HG02623 (cell line): Measurements from ENCODE around the gene SEC24B.
"Not testable (repeated sequence)": the region's sequence is repeated elsewhere in the genome, so short reads cannot be mapped to it uniquely, and the experiment has no call there.

Experiments used
- ATAC-seq: cut with Tn5 transposase; IDR thresholded peaks from one replicate; pipeline ENCODE4 v1.9.1; 2021; ENCODE audit warnings: moderate library complexity; ENCODE audit not compliant: unreplicated experiment

SEC24B gene

GRCh38 chr4:109432203-109432602 is 1.4 kb upstream of the SEC24B start:
- ATAC-seq = no peak

GRCh38 chr4:109432696-109433095 is 919 bp upstream of the SEC24B start:
- ATAC-seq = no peak

DNA sequence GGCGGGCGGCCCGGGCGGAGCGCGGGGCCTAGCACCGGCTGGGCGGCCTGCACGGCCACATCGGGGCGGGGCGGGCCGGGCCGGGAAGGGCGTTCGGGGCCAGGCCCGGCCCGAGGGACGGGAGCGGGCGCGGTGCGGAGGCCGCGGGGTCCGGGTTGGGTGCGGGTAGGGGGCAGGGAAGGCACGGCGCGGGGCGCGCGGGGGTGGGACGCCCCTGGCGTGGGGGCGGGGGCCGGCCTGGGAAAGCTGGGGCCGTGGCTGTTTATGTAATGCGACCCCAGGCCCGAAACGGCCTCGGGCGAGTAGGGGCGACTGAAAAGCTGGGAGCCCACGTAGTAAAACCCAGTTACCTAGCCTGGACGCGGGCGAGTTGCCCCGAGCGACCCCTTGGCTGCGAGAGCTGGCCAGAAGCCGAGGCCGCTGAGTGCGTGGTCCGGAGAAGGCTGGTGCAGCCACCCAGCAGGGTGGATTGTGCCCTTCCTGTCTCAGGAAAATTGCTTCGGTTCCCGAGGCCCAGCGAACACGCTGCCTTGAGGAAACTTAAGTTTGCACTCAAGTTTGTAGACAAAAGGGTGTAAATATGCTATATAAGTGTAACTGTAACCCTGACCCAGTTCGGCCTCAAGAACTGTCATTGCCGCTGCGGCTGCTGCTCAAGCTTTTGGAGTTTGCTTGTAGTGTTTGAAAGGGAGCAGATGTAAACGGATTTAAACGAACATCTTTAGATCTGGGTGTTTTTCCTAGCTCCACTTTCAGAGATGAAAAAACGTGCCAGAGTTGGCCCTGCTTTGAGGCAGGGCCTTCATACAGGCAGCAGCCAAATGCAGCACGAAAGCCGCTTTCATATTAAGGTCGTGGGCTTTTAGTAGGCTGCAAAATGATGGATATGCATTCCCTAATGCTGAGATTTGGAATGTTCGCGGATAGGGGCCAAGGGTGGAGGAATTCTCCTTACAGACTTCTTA is 674 bp downstream of the SEC24B start:
- ATAC-seq = peak; percentile 34

- no peak for ATAC-seq
Observed at GRCh38 chr4:109435635-109436034, 2.0 kb downstream of the SEC24B start.

- ATAC-seq = no peak
Observed at GRCh38 chr4:109436504-109436903, 2.9 kb downstream of the SEC24B start.

- ATAC-seq = no peak
Observed at GRCh38 chr4:109440948-109441347, 7.3 kb downstream of the SEC24B start.

DNA sequence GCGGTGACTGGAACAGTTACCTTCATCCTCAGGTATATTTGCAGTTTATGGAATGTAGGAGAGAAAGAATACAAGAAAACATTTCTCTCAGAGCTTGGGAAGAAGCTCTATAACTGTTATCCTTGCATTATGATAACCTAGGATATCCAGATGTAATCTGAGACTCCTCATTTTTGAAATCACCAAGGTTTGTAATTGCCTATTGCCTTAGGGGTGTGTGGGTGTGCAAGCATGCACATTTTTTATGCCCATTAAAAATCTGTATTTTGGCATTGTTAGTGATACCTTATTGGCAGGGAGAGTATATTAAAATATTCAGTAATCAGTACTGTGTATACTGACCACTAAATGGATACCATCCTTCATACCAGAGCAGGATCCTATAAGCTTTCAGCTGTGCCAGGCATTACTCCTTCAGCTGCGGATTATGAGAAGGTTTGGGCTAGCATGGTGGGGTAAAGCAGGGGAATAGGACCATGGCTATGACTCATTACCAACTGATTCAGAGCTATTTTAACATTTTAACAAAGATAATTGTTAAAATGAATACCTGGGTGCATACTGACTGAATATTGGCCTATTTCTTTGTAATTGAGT is 8.3 kb downstream of the SEC24B start:
- no peak for ATAC-seq

DNA sequence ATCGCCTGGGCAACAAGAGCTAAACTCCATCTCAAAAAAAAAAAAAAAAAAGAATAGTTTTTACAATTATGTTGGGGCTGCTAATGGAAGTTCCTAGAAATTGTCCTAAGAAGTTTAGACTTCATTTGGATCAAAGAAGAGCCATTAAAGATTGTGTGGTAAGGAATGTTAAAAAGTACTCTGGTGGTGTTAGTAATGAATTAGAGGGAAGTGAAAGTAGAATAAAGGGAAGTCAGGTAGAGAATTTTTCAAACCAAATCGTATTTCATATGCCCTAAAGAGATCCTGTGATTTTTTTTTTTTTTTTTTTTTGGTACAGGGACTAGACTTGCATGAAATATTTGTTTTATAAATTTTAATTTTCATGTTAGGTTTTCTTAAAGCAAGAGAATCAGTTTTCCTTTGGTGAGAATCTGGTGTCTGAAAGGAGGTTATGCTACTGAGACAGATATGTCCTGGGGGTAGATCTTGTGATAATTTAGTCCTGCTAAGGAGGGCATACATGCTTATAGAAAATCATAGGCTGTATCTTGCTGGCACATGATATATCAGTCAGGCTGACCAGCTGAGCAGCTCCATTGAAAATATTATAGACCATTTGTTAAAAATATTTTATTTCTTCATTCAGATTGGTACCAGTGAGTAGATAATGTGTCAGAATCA is 10.7 kb downstream of the SEC24B start:
- ATAC-seq = no peak

- no peak for ATAC-seq
Observed at GRCh38 chr4:109447278-109447677, 13.7 kb downstream of the SEC24B start.

DNA sequence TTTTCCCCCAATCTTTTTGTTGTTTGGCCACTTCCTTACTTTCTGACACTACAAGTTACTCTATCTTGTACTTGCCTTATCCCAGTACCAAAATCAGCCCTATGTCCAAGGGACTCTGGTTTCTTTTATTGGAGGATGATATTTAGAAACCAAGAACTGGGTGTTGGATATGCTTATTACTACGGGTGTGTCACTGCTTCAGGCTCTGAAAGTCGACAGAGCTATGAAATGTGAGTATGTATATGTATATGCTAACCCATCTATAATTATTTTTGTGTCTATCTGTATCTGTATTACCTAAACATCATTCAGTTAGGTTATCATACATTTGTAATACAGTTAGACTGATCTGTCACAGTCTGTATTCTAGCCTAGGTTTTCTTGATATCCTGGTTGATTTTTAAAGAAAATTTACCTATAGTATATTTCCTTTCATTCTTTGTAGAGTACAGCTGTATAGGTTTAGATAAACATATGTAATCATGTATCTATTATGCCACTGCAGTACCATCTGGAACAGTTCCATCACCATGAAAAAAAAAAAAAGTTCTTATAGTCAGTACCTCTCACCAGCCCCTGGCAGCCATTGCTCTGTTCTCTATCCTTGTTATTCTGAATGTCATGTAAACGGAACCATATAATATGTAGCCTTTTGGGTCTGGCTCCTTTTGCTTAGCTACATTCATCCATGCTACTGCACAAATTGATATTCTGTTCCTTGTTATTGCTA is 18.1 kb downstream of the SEC24B start:
- no peak for ATAC-seq

GRCh38 chr4:109453110-109453509 is 19.5 kb downstream of the SEC24B start:
- ATAC-seq = not testable (repeated sequence)

- no peak for ATAC-seq
Observed at GRCh38 chr4:109462297-109462696, 28.7 kb downstream of the SEC24B start.

DNA sequence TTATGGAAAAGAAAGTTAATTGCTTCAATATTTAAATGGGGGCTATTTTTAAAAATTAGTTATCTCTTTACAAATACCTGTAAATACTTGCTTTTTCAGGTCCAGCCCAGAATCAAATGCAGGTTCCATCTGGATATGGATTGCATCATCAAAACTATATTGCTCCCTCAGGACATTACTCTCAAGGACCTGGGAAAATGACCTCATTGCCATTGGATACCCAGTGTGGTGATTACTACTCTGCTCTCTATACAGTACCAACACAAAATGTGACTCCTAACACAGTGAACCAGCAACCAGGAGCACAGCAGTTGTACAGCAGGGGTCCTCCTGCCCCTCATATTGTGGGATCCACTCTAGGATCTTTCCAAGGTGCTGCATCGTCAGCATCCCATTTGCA is 29.2 kb downstream of the SEC24B start:
- no peak for ATAC-seq

- ATAC-seq = no peak
Observed at GRCh38 chr4:109465069-109465468, 31.5 kb downstream of the SEC24B start.

GRCh38 chr4:109469915-109470314 is 36.3 kb downstream of the SEC24B start:
- ATAC-seq = no peak

DNA sequence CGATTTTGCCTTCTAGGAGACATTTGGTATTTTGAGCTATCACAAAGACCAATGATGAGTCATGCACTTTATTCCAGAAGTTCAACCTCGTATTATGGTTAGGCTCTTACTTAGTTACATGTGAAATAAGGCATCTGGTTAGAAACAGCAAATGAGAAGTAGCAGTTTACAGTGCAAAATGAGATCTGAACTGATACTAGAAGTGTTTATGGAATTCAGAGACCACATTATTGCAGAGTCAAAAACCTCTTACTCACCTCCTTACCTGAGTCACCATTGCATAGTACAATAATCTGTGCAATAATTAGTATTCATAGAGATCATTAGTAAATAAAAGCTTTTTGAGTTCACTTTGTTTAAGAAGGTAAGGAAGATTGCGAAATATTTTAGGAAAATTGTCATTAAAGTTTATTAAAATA is 38.7 kb downstream of the SEC24B start:
- ATAC-seq = no peak

DNA sequence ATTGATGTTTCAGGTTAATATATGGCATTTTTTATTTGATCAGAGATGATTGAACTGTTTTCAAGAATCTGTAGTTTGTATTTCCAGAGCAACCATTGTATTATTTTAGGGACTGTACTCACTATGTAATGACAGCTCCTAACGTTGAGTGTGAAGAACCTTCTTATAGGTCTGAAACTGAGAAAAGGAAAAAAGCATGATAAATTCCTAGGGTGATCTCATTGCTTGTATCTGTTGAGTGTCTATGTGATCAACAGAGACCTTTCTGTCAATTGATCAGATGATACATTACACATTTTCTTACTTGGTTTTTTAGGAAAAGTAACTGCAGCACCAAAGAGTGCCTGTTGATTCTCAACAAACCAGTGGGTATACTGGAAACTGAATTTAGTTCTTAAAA is 40.2 kb downstream of the SEC24B start:
- no peak for ATAC-seq

DNA sequence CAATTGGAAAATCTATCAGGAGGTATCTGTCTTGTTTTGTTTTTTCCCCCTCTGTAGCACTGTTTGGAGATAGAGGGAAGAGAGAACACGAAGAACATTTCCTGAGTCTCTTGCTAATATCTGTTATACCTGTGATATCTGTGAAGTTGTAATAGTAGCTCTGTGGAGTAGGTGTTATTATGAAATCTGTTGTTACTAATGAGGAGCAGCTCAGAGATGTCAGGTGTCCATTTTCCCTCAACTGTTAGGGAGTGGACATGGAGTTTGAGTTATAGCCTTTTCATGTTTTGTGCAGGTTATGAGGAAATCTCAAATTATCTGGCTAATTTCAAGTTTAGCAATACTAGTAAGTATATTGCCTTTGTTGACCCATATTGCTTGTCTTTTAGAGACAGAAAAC is 52.4 kb downstream of the SEC24B start:
- ATAC-seq = no peak

DNA sequence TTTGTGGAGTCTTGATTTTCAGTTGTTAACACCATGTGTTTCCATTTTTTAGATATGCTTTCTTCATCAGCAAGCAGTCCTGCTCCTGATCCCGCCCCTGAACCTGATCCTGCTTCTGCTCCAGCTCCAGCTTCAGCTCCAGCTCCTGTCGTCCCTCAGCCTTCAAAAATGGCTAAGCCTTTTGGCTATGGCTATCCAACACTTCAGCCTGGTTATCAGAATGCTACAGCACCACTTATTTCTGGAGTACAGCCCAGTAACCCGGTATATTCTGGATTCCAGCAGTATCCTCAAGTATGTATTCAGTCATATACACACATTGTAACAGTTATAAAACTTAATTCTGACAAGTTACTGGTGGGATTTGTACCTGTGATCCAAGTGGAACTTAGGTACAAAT is 60.9 kb downstream of the SEC24B start:
- no peak for ATAC-seq

GRCh38 chr4:109495514-109495913 is 61.9 kb downstream of the SEC24B start:
- ATAC-seq = no peak

DNA sequence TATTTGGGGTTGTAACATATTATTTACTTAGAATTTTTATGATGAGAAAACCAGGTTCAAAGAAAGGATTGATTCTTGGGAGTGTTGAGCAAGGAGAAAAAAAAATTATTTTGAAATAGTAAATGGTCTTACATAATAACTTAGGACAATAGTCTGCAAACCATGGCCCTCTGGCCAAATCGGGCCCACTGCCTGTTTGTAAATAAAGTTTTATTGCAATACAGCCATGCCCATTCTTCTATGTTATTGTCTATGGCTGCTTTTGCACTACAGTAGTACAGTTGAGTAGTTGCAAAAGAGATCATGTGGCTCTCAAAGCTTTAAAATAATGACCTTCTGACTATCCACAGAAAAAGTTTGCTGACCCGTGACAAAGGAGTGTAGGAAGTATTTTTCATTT is 63.3 kb downstream of the SEC24B start:
- no peak for ATAC-seq
